NB4 (cell line): ENCODE measurements around the gene COX6B2.

ENCODE experiments used
- DNase-seq: peaks from one replicate; pipeline ENCODE4 v3.0.0; 2010; ENCODE audit warnings: low read depth
- H3K4me3 ChIP-seq: one replicate; pipeline ENCODE4 v1.5.1; 2011; ENCODE audit warnings: mild to moderate bottlenecking, low read depth, low read length, moderate library complexity
- CTCF ChIP-seq: IDR thresholded peaks from one replicate; pipeline ENCODE4 v1.5.1; 2012; ENCODE audit warnings: low read depth, low read length
- MAX ChIP-seq: IDR thresholded peaks from 2 replicates; pipeline ENCODE4 v1.6.1; 2011; ENCODE audit warnings: low read depth, low read length
- MYC ChIP-seq: IDR thresholded peaks from 2 replicates; pipeline ENCODE4 v1.6.1; 2011; ENCODE audit warnings: low read depth, low read length
- POLR2A ChIP-seq: IDR thresholded peaks from 2 replicates; pipeline ENCODE4 v1.6.1; 2011; ENCODE audit warnings: mild to moderate bottlenecking; ENCODE audit not compliant: insufficient read length; ENCODE audit errors: extremely low read depth

Gene COX6B2

GRCh38 chr19:55347442-55348009 is 7.0 kb downstream of the COX6B2 start:
- no peak overlapping the region for H3K4me3 ChIP-seq
- DNase-seq = no peak
- TF ChIP-seq POLR2A = no peak
- no peak for TF ChIP-seq MYC
- no peak for TF ChIP-seq MAX

- no peak for DNase-seq
- no peak overlapping the region for H3K4me3 ChIP-seq
- TF ChIP-seq MYC (no peak), CTCF (no peak), POLR2A (no peak), MAX (no peak)
Measured at GRCh38 chr19:55346725-55347441, 7.6 kb downstream of the COX6B2 start.

GRCh38 chr19:55345818-55346724 is 8.4 kb downstream of the COX6B2 start:
- no peak for DNase-seq
- H3K4me3 ChIP-seq = no peak overlapping the region
- no peak for TF ChIP-seq MYC
- TF ChIP-seq MAX = no peak
- no peak for TF ChIP-seq POLR2A
- no peak for TF ChIP-seq CTCF

- no peak for TF ChIP-seq POLR2A
- no peak for TF ChIP-seq MYC
- TF ChIP-seq CTCF = no peak
- no peak for TF ChIP-seq MAX
- DNase-seq = no peak
- H3K4me3 ChIP-seq = no peak overlapping the region
Measured at GRCh38 chr19:55345101-55345817, 9.3 kb downstream of the COX6B2 start.

- TF ChIP-seq POLR2A = no peak
- TF ChIP-seq MAX = no peak
- no peak for TF ChIP-seq CTCF
- no peak for TF ChIP-seq MYC
- no peak for DNase-seq
- no peak overlapping the region for H3K4me3 ChIP-seq
Measured at GRCh38 chr19:55344444-55344843, 10.1 kb downstream of the COX6B2 start.
